ENCODE data around the gene NAV3. TPM values are rescaled to one million over a fixed set of nuclear protein-coding genes. Genes with fewer than 3 reads are reported as not detected.

NAV3 gene
- total and polyA plus RNA-seq, 10 donors = 0.74 to 111 (median 40.4) TPM

DNA sequence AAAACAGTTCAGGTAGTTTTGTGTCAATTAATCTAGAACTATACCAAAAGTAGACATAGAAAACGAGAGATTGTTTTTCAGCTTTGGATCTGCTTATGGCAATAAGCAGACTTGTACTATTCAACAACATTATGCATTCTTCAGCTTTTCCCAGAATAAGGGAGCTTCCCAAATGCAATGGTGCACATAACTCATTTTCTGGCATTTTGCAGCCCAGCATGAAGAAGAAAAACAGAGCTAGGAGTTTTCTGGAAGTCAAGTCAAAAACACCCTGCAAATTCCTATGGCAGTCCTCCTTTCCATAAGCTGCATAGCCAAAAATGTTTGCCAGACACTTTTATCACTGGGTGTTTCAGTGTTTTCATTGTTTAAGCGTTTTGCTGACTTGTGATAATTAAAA, 314.7 kb downstream of the NAV3 start:
- no peak for TF ChIP-seq POLR2AphosphoS5 (IDR thresholded peaks at IDR 0.05)
- TF ChIP-seq POLR2A (IDR thresholded peaks at IDR 0.05) = no peak
- TF ChIP-seq CTCF (IDR thresholded peaks at IDR 0.05 in 8 of 11, conservative IDR thresholded peaks at IDR 0.05 in 3 of 11) = no peak
- no peaks in the 10 kb centered on the region for H3K9me3 ChIP-seq
- no peaks in the 10 kb centered on the region for H3K27me3 ChIP-seq (replicated peaks in 1 of 7)
- no peak for DNase-seq
- no peak overlapping the region for H3K4me3 ChIP-seq
- intact Hi-C loops (cut with DNase I; ENCODE audit: low total_unique reads) = no loop called here
- 51 to 72% (median 62%) methylated on average over 2 of the region's 2 CpGs for WGBS, 5 donors
- H3K27ac ChIP-seq = no peak overlapping the region
- H3K4me1 ChIP-seq = no peaks in the 10 kb centered on the region
- H3K36me3 ChIP-seq = peaks cover 0 to 5% (median 0%) of the 10 kb centered on the region in 6 donors

DNA sequence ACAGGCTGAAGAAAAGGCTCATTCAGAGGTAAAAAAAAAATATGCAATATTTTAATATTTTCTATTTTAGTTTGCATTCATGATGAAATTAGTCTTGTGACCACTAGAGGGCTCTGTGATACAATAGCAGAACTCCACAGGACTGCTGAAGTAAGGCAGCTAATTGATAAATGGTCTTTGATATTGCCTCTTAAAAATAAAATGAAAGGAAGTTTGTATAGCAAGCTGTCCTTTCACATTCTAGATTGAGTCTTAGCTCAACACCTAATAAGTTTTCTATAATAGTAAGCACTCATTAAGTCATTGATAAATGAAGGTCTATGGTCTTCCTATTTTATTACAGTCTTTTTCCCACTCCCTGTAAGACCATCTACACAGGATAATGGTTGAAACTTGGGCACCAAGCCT, 315.7 kb downstream of the NAV3 start:
- Histone ChIP-seq H3K27ac (no peak overlapping the region), H3K27me3 (replicated peaks in 1 of 7) (no peaks in the 10 kb centered on the region), H3K4me1 (no peaks in the 10 kb centered on the region), H3K36me3 (no peaks in the 10 kb centered on the region), H3K9me3 (no peaks in the 10 kb centered on the region), H3K4me3 (no peak overlapping the region)
- no peak for TF ChIP-seq POLR2AphosphoS5 (IDR thresholded peaks at IDR 0.05)
- TF ChIP-seq CTCF (IDR thresholded peaks at IDR 0.05 in 8 of 11, conservative IDR thresholded peaks at IDR 0.05 in 3 of 11) = peak in 9 of 11 experiments; percentile 18 to 70 (median 55)
- DNase-seq = no peak
- intact Hi-C loops (cut with DNase I; ENCODE audit: low total_unique reads) = no loop called here

DNA sequence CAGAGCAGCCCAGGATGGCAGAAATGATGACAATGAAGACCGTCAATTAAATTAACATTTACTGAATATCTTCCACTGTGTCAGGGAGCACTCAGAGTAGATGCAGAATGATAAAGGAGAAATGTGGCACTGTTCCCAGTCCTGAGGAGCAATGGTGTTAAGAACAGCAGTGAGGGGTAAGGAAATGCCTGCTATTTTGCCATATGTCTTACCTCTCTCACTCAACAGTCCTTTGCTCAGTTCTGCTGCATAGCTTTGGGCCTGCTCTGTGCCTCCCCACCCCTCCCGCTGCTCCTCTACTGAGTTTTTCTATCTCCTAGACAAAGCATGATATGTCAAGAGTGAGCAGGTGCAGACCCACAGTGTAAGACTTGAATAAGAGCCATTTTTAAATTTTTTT, 318.8 kb downstream of the NAV3 start:
- intact Hi-C loops (cut with DNase I; ENCODE audit: low total_unique reads) = no loop called here
- no peaks in the 10 kb centered on the region for H3K36me3 ChIP-seq
- H3K27ac ChIP-seq = no peak overlapping the region
- no peak overlapping the region for H3K4me3 ChIP-seq
- H3K27me3 ChIP-seq (replicated peaks in 1 of 7) = no peaks in the 10 kb centered on the region
- TF ChIP-seq POLR2A (IDR thresholded peaks at IDR 0.05) = no peak
- no peak for TF ChIP-seq POLR2AphosphoS5 (IDR thresholded peaks at IDR 0.05)
- no peak for TF ChIP-seq CTCF (IDR thresholded peaks at IDR 0.05 in 8 of 11, conservative IDR thresholded peaks at IDR 0.05 in 3 of 11)
- H3K9me3 ChIP-seq = no peaks in the 10 kb centered on the region
- no peaks in the 10 kb centered on the region for H3K4me1 ChIP-seq
- WGBS, 5 donors = 67 to 95% (median 87%) methylated on average over 2 of the region's 2 CpGs
- no peak for DNase-seq

DNA sequence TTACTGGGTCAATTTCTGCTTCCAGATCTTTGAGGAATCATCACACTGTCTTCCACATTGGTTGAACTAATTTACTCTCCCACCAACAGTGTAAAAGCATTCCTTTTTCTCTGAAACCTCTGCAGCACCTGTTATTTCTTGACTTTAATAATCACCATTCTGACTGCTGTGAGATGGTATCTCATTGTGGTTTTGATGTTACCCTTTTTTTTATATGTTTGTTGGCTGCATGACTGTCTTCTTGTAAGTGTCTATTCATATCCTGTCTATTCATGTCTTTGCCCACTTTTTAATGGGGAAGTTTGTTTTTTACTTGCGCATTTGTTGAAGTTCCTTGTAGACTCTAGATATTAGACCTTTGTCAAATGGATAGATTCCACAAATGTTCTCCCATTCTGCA, 324.9 kb downstream of the NAV3 start:
- no peak for TF ChIP-seq POLR2AphosphoS5 (IDR thresholded peaks at IDR 0.05)
- no peak for TF ChIP-seq CTCF (IDR thresholded peaks at IDR 0.05 in 8 of 11, conservative IDR thresholded peaks at IDR 0.05 in 3 of 11)
- TF ChIP-seq POLR2A (IDR thresholded peaks at IDR 0.05) = no peak
- Histone ChIP-seq H3K27ac (no peak overlapping the region), H3K36me3 (peaks cover 0 to 9% (median 0%) of the 10 kb centered on the region in 6 donors), H3K4me1 (no peaks in the 10 kb centered on the region), H3K9me3 (no peaks in the 10 kb centered on the region), H3K4me3 (no peak overlapping the region), H3K27me3 (replicated peaks in 1 of 7) (no peaks in the 10 kb centered on the region)
- DNase-seq = no peak
- intact Hi-C loops (cut with DNase I; ENCODE audit: low total_unique reads) = no loop called here
- WGBS, 5 donors = 81 to 98% (median 95%) methylated on average over 1 of the region's 1 CpG

All from spleen (tissue), 11 donors.